ENCODE results near the gene CLRN3. TPM values are rescaled to one million over a fixed set of nuclear protein-coding genes. Genes with fewer than 3 reads are reported as not detected.

CLRN3 gene
- total RNA-seq, 2 donors from 2014 or later: not detected

- no peaks in the 10 kb centered on the region for H3K36me3 Mint-ChIP-seq (ENCODE audit: low read depth)
- H3K4me3 Mint-ChIP-seq: no peak overlapping the region
- no peaks in the 10 kb centered on the region for H3K9me3 Mint-ChIP-seq
- TF ChIP-seq CTCF (conservative IDR thresholded peaks at IDR 0.05): no peak
- no peak for DNase-seq
- H3K27ac ChIP-seq (ENCODE audit: low read depth, low read length): no peak overlapping the region
- no peak overlapping the region for H3K4me3 ChIP-seq (ENCODE audit: low read length)
- H3K27ac Mint-ChIP-seq: no peak overlapping the region
- no peaks in the 10 kb centered on the region for H3K4me1 ChIP-seq (ENCODE audit: control insufficient read depth, insufficient read depth, low read length)
- no peaks in the 10 kb centered on the region for H3K36me3 ChIP-seq (ENCODE audit: control insufficient read depth, insufficient read depth, low read length)
- peaks cover 2% of the 10 kb centered on the region for H3K27me3 Mint-ChIP-seq (ENCODE audit: insufficient read depth)
- no peaks in the 10 kb centered on the region for H3K27me3 ChIP-seq (ENCODE audit: control insufficient read depth, insufficient read depth, low read length, poor library complexity, severe bottlenecking)
- 91 to 93% methylated on average over 13 to 23 of the region's 23 CpGs for WGBS, 2 experiments (ENCODE audit: insufficient coverage in 1 of 2, insufficient read length in 1 of 2)
- no peak overlapping the region for H3K9ac ChIP-seq (ENCODE audit: extremely low read depth, low read length, poor library complexity, severe bottlenecking)
- H3K9me3 ChIP-seq (ENCODE audit: control insufficient read depth, low read length): peaks cover 9% of the 10 kb centered on the region
- H3K4me1 Mint-ChIP-seq: no peaks in the 10 kb centered on the region
These were observed 20.6 kb downstream of the CLRN3 start for GRCh38 chr10:127872011-127872761.

- Histone ChIP-seq H3K4me3 (ENCODE audit: low read length) (no peak overlapping the region), H3K9me3 (ENCODE audit: control insufficient read depth, low read length) (peaks cover 9% of the 10 kb centered on the region), H3K36me3 (ENCODE audit: control insufficient read depth, insufficient read depth, low read length) (no peaks in the 10 kb centered on the region), H3K4me1 (ENCODE audit: control insufficient read depth, insufficient read depth, low read length) (no peaks in the 10 kb centered on the region), H3K27ac (ENCODE audit: low read depth, low read length) (no peak overlapping the region), H3K9ac (ENCODE audit: extremely low read depth, low read length, poor library complexity, severe bottlenecking) (no peak overlapping the region), H3K27me3 (ENCODE audit: control insufficient read depth, insufficient read depth, low read length, poor library complexity, severe bottlenecking) (no peaks in the 10 kb centered on the region)
- 83 to 89% methylated on average over 6 to 7 of the region's 7 CpGs for WGBS, 2 experiments (ENCODE audit: insufficient coverage in 1 of 2, insufficient read length in 1 of 2)
- no peaks in the 10 kb centered on the region for H3K4me1 Mint-ChIP-seq
- no peak overlapping the region for H3K27ac Mint-ChIP-seq
- H3K27me3 Mint-ChIP-seq (ENCODE audit: insufficient read depth): no peaks in the 10 kb centered on the region
- H3K4me3 Mint-ChIP-seq: no peak overlapping the region
- no peaks in the 10 kb centered on the region for H3K36me3 Mint-ChIP-seq (ENCODE audit: low read depth)
- TF ChIP-seq CTCF (conservative IDR thresholded peaks at IDR 0.05): no peak
- DNase-seq: no peak
- H3K9me3 Mint-ChIP-seq: no peaks in the 10 kb centered on the region
These were observed 21.1 kb downstream of the CLRN3 start for GRCh38 chr10:127871631-127872010.

- no peaks in the 10 kb centered on the region for H3K36me3 Mint-ChIP-seq (ENCODE audit: low read depth)
- DNase-seq: no peak
- H3K4me1 Mint-ChIP-seq: no peaks in the 10 kb centered on the region
- no peaks in the 10 kb centered on the region for H3K27me3 Mint-ChIP-seq (ENCODE audit: insufficient read depth)
- Histone ChIP-seq H3K4me1 (ENCODE audit: control insufficient read depth, insufficient read depth, low read length) (no peaks in the 10 kb centered on the region), H3K9me3 (ENCODE audit: control insufficient read depth, low read length) (peaks cover 10% of the 10 kb centered on the region), H3K4me3 (ENCODE audit: low read length) (no peak overlapping the region), H3K27me3 (ENCODE audit: control insufficient read depth, insufficient read depth, low read length, poor library complexity, severe bottlenecking) (no peaks in the 10 kb centered on the region), H3K27ac (ENCODE audit: low read depth, low read length) (no peak overlapping the region), H3K9ac (ENCODE audit: extremely low read depth, low read length, poor library complexity, severe bottlenecking) (no peak overlapping the region), H3K36me3 (ENCODE audit: control insufficient read depth, insufficient read depth, low read length) (no peaks in the 10 kb centered on the region)
- H3K27ac Mint-ChIP-seq: no peak overlapping the region
- TF ChIP-seq CTCF (conservative IDR thresholded peaks at IDR 0.05): no peak
- no peak overlapping the region for H3K4me3 Mint-ChIP-seq
- H3K9me3 Mint-ChIP-seq: peaks cover under 1% of the 10 kb centered on the region
These were observed 23.4 kb downstream of the CLRN3 start for GRCh38 chr10:127869329-127869728.
